Right cardiac atrium (tissue), 5 donors: Measurements from ENCODE around the gene WWOX. TPM values are rescaled to one million over a fixed set of nuclear protein-coding genes. Genes with fewer than 3 reads are reported as not detected.

Experiments used
- ATAC-seq, 2 donors: fragments of 200-7000 bp; cut with Tn5 transposase; one replicate each; pipeline versions ENCODE4 v1.8.0 to v1.9.1; 2020; ENCODE audit warnings: moderate library complexity in 2 of 2, mild to moderate bottlenecking in 1 of 2
- DNase-seq, 3 donors: peaks; one replicate each; pipeline ENCODE4 v3.0.0-alpha.2; 2020
- H3K27ac ChIP-seq: one replicate; pipeline ENCODE4 v1.5.1; 2013; ENCODE audit warnings: mild to moderate bottlenecking, low read length, control low read depth, moderate library complexity
- H3K27me3 ChIP-seq: one replicate; pipeline ENCODE4 v1.6.1; 2013; ENCODE audit not compliant: control insufficient read depth, insufficient read depth
- H3K4me1 ChIP-seq: one replicate; pipeline ENCODE4 v1.6.1; 2013; ENCODE audit warnings: low read length; ENCODE audit not compliant: control insufficient read depth, insufficient read depth
- H3K4me3 ChIP-seq: one replicate; pipeline ENCODE4 v1.5.1; 2013; ENCODE audit warnings: low read length, control low read depth
- H3K9me3 ChIP-seq: one replicate; pipeline ENCODE4 v1.6.1; 2013; ENCODE audit warnings: low read length; ENCODE audit not compliant: control insufficient read depth
- WGBS: extraction: QIAGEN DNeasy Blood & Tissue Kit; methylation state at CpG from one replicate; pipeline ENCODE4 v1.1.7; 2013; 5-methylcytosine and 5-hydroxymethylcytosine counted together
- intact Hi-C, 4 donors: fragments of 100-400 bp; cut with DNase I; formaldehyde crosslinking; loops; one replicate each; pipeline versions ENCODE4 v1.11.0 to v1.14.0; 2022 to 2023
- polyA plus RNA-seq: library from polyadenylated mRNA; stranded (reverse); fragments of 200-250 nt; gene quantifications from one replicate; pipeline ENCODE4 v1.2.3, GENCODE V29; 2013
- total RNA-seq, 4 donors: library from RNA; stranded (reverse); fragmentation: NEBNext Ultra II Directional; extraction: Animal tissue kit (Norgen Biotek cat#: 25700); gene quantifications; one replicate each; pipeline ENCODE4 v1.2.1, GENCODE V29; 2021
- donor health status: healthy with polysubstance abuse.
- donor health status: DM: no; HTN: yes; CAD: no.
- donor health status: DM: no; HTN: no; CAD: no.
- donor health status: DM: no; HTN: yes; CAD: no; lungs with severe emphysema.
- donor health status: DM: yes; HTN: yes; CAD: no.

WWOX gene
- total and polyA plus RNA-seq, 5 donors, result 6.0 to 14.9 (median 13.1) TPM

- no peak overlapping the region for H3K27ac ChIP-seq
- H3K9me3 ChIP-seq, result no peaks in the 10 kb centered on the region
- H3K4me1 ChIP-seq, result no peaks in the 10 kb centered on the region
- DNase-seq, result no peak
- no peaks in the 10 kb centered on the region for H3K27me3 ChIP-seq
- intact Hi-C loops, result no loop called here
- WGBS, result 79% methylated on average over 2 of the region's 2 CpGs
- ATAC-seq, result no peak
- H3K4me3 ChIP-seq, result no peak overlapping the region
Observed at GRCh38 chr16:78623796-78624195, 524.3 kb downstream of the WWOX start.

- 29% methylated on average over 2 of the region's 2 CpGs for WGBS
- Histone ChIP-seq H3K27ac (no peak overlapping the region), H3K9me3 (no peaks in the 10 kb centered on the region), H3K4me1 (no peaks in the 10 kb centered on the region), H3K27me3 (no peaks in the 10 kb centered on the region), H3K4me3 (no peak overlapping the region)
- intact Hi-C loops, result no loop called here
- no peak for ATAC-seq
- no peak for DNase-seq
Observed at GRCh38 chr16:78624366-78624765, 524.9 kb downstream of the WWOX start.

GRCh38 chr16:78628461-78629045 is 529.1 kb downstream of the WWOX start:
- intact Hi-C loops, result no loop called here
- Histone ChIP-seq H3K27me3 (no peaks in the 10 kb centered on the region), H3K4me3 (no peak overlapping the region), H3K27ac (no peak overlapping the region), H3K4me1 (no peaks in the 10 kb centered on the region), H3K9me3 (no peaks in the 10 kb centered on the region)
- no peak for ATAC-seq
- DNase-seq, result no peak
- WGBS, result 45% methylated on average over 8 of the region's 8 CpGs

- no peaks in the 10 kb centered on the region for H3K9me3 ChIP-seq
- DNase-seq (no peak), ATAC-seq (no peak)
- no peak overlapping the region for H3K27ac ChIP-seq
- no peaks in the 10 kb centered on the region for H3K27me3 ChIP-seq
- intact Hi-C loops, result no loop called here
- H3K4me1 ChIP-seq, result no peaks in the 10 kb centered on the region
- H3K4me3 ChIP-seq, result no peak overlapping the region
- 0% methylated on average over 1 of the region's 1 CpG for WGBS
Observed at GRCh38 chr16:78629173-78629572, 529.7 kb downstream of the WWOX start.

GRCh38 chr16:78630102-78630501 is 530.6 kb downstream of the WWOX start:
- Histone ChIP-seq H3K4me1 (no peaks in the 10 kb centered on the region), H3K27ac (no peak overlapping the region), H3K4me3 (no peak overlapping the region), H3K27me3 (no peaks in the 10 kb centered on the region), H3K9me3 (no peaks in the 10 kb centered on the region)
- WGBS, result 97% methylated on average over 3 of the region's 3 CpGs
- intact Hi-C loops, result no loop called here
- no peak for DNase-seq
- ATAC-seq, result no peak

GRCh38 chr16:78633551-78633950 is 534.1 kb downstream of the WWOX start:
- intact Hi-C loops, result no loop called here
- whole genome bisulfite sequencing, result 77% methylated on average over 12 of the region's 12 CpGs
- no peak for ATAC-seq

GRCh38 chr16:78635807-78636206 is 536.4 kb downstream of the WWOX start:
- H3K4me1 ChIP-seq, result no peaks in the 10 kb centered on the region
- intact Hi-C loops, result no loop called here
- no peak overlapping the region for H3K4me3 ChIP-seq
- no peak overlapping the region for H3K27ac ChIP-seq
- 91% methylated on average over 9 of the region's 9 CpGs for WGBS
- ATAC-seq (no peak), DNase-seq (no peak)
- H3K9me3 ChIP-seq, result no peaks in the 10 kb centered on the region
- no peaks in the 10 kb centered on the region for H3K27me3 ChIP-seq

More at GRCh38 chr16:78633551-78633950, 534.1 kb downstream of the WWOX start:
- no peak overlapping the region for H3K4me3 ChIP-seq
- H3K27me3 ChIP-seq, result no peaks in the 10 kb centered on the region
- H3K27ac ChIP-seq, result no peak overlapping the region
- no peaks in the 10 kb centered on the region for H3K9me3 ChIP-seq
- no peaks in the 10 kb centered on the region for H3K4me1 ChIP-seq
- DNase-seq, result no peak

GRCh38 chr16:78638371-78638770 is 538.9 kb downstream of the WWOX start:
- Histone ChIP-seq H3K27ac (no peak overlapping the region), H3K27me3 (no peaks in the 10 kb centered on the region), H3K4me1 (no peaks in the 10 kb centered on the region), H3K4me3 (no peak overlapping the region), H3K9me3 (no peaks in the 10 kb centered on the region)
- 89% methylated on average over 4 of the region's 4 CpGs for WGBS
- ATAC-seq (no peak), DNase-seq (no peak)
- intact Hi-C loops, result no loop called here

GRCh38 chr16:78639775-78640174 is 540.3 kb downstream of the WWOX start:
- 91% methylated on average over 3 of the region's 3 CpGs for WGBS
- Histone ChIP-seq H3K27me3 (no peaks in the 10 kb centered on the region), H3K4me1 (no peaks in the 10 kb centered on the region), H3K27ac (no peak overlapping the region), H3K4me3 (no peak overlapping the region), H3K9me3 (no peaks in the 10 kb centered on the region)
- DNase-seq (no peak), ATAC-seq (no peak)
- intact Hi-C loops, result no loop called here

- intact Hi-C loops, result no loop called here
- no peak for DNase-seq
- Histone ChIP-seq H3K27ac (no peak overlapping the region), H3K4me1 (no peaks in the 10 kb centered on the region), H3K4me3 (no peak overlapping the region), H3K9me3 (no peaks in the 10 kb centered on the region), H3K27me3 (no peaks in the 10 kb centered on the region)
- ATAC-seq, result no peak
- WGBS, result 84% methylated on average over 6 of the region's 6 CpGs
Observed at GRCh38 chr16:78640886-78641285, 541.4 kb downstream of the WWOX start.

GRCh38 chr16:78641433-78641832 is 542.0 kb downstream of the WWOX start:
- H3K4me1 ChIP-seq, result no peaks in the 10 kb centered on the region
- DNase-seq (no peak), ATAC-seq (no peak)
- no peak overlapping the region for H3K4me3 ChIP-seq
- H3K27ac ChIP-seq, result no peak overlapping the region
- WGBS, result 77% methylated on average over 8 of the region's 8 CpGs
- intact Hi-C loops, result no loop called here
- no peaks in the 10 kb centered on the region for H3K9me3 ChIP-seq
- H3K27me3 ChIP-seq, result no peaks in the 10 kb centered on the region
